MM.1S (cell line): ENCODE results near the gene KCTD2.
A peak's percentile ranks its signal among the peaks of the same experiment; 100 is the strongest.

Source experiments
- DNase-seq: peaks from one replicate; pipeline ENCODE4 v3.0.0-alpha.2; 2015
- H2AFZ ChIP-seq: fragments of 300-600 bp; sonication (generic); 2 replicates; pipeline ENCODE4 v1.6.0; 2016; ENCODE audit warnings: antibody characterized with exemption, low read length
- H3F3A ChIP-seq: fragments of 300-600 bp; sonication (generic); 2 replicates; pipeline ENCODE4 v1.6.1; 2016; ENCODE audit warnings: mild to moderate bottlenecking, antibody characterized with exemption, low read length, moderate library complexity, mixed read lengths; ENCODE audit not compliant: insufficient read depth
- H3K27ac ChIP-seq: fragments of 300-600 bp; sonication (generic); 2 replicates; pipeline ENCODE4 v1.5.1; 2016; ENCODE audit warnings: mild to moderate bottlenecking, low read length
- H3K27me3 ChIP-seq: fragments of 300-600 bp; sonication (generic); replicated peaks from 2 replicates; pipeline ENCODE4 v1.6.0; 2016; ENCODE audit warnings: low read length; ENCODE audit not compliant: insufficient read depth
- H3K36me3 ChIP-seq: fragments of 300-600 bp; sonication (generic); replicated peaks from 2 replicates; pipeline ENCODE4 v1.6.1; 2016; ENCODE audit warnings: mild to moderate bottlenecking, low read length, mixed read lengths; ENCODE audit not compliant: insufficient read depth
- H3K4me1 ChIP-seq: fragments of 300-600 bp; sonication (generic); 2 replicates; pipeline ENCODE4 v1.6.1; 2016; ENCODE audit warnings: low read length, mixed read lengths
- H3K4me2 ChIP-seq: fragments of 300-600 bp; sonication (generic); 2 replicates; pipeline ENCODE4 v1.6.0; 2016; ENCODE audit warnings: low read depth, low read length
- H3K4me3 ChIP-seq: fragments of 300-600 bp; sonication (generic); 2 replicates; pipeline ENCODE4 v1.5.1; 2016; ENCODE audit warnings: low read length, mixed read lengths
- H3K79me2 ChIP-seq: fragments of 300-600 bp; sonication (generic); 2 replicates; pipeline ENCODE4 v1.6.1; 2016; ENCODE audit warnings: mixed run types, low read length, mixed read lengths
- H3K9ac ChIP-seq: fragments of 300-600 bp; sonication (generic); 2 replicates; pipeline ENCODE4 v1.6.1; 2016; ENCODE audit warnings: low read length, mixed read lengths
- H3K9me2 ChIP-seq: fragments of 300-600 bp; sonication (generic); replicated peaks from 2 replicates; pipeline ENCODE4 v1.6.1; 2016; ENCODE audit warnings: mild to moderate bottlenecking, low read length, mixed read lengths; ENCODE audit not compliant: insufficient read depth
- H3K9me3 ChIP-seq: fragments of 300-600 bp; sonication (generic); replicated peaks from 2 replicates; pipeline ENCODE4 v1.6.1; 2016; ENCODE audit warnings: mild to moderate bottlenecking, low read length, mixed read lengths; ENCODE audit not compliant: insufficient read depth
- H4K20me1 ChIP-seq: fragments of 300-600 bp; sonication (generic); 2 replicates; pipeline ENCODE4 v1.6.1; 2016; ENCODE audit warnings: mild to moderate bottlenecking, low read length, moderate library complexity, mixed read lengths; ENCODE audit not compliant: insufficient read depth
- EZH2 ChIP-seq: fragments of 300-600 bp; sonication (generic); optimal IDR thresholded peaks from 2 replicates; pipeline ENCODE3; 2017; ENCODE audit warnings: low read depth, mild to moderate bottlenecking, antibody characterized with exemption, low read length, mixed read lengths
- EZH2phosphoT487 ChIP-seq: fragments of 300-600 bp; sonication (generic); IDR thresholded peaks from 2 replicates; pipeline ENCODE4 v1.6.1; 2018; ENCODE audit warnings: antibody characterized with exemption, low read length
- TF ChIP-seq, protein P1 (sequence below): fragments of 300-600 bp; sonication (generic); IDR thresholded peaks from 2 replicates; pipeline ENCODE4 v1.5.1; 2016; ENCODE audit warnings: antibody characterized with exemption, low read length, mixed read lengths

The KCTD2 gene

DNA sequence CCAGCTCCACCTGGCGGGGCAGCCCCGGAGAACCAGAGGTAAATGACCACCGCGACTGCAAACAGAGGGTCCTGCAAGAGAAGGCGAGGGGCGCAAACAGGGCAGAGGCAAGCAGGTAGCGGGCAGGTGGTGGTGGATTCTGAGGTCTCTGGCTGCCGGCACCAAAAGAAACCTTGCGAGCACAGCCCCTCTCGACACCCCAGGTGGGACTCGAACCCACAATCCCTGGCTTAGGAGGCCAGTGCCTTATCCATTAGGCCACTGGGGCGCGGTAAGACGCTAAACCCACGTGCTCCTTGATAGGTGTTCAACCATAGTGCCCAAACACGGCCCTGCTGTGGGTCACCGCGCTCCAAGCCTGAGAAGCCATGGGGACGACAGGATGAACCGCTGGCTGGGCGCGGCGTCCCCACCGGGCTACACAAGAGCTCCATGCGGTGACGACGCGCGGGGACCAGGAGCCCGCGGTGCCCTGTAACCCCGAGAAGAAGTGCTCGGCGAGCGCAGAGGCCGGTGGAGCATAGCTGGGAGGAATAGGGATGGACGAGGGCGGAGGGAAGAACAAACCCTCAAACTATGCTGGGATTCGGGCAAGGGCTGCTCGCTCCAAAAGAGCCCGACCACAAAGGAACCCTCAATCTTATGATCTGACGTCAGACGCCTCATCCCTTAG, 12.7 kb upstream of the KCTD2 start:
- Histone ChIP-seq H3K9ac (peak overlapping the region; percentile 70), H3K27me3 (no peaks in the 10 kb centered on the region; the same call in 1 of the 2 replicates), H3K27ac (peak overlapping the region; percentile 51; the same call in 1 of the 2 replicates), H3K79me2 (no peaks in the 10 kb centered on the region), H3K4me1 (0 out of 2 replicates have a peak, but pooled peaks cover 4% of the 10 kb centered on the region), H3K9me3 (no peaks in the 10 kb centered on the region), H3F3A (peaks cover 27% of the 10 kb centered on the region), H3K9me2 (no peaks in the 10 kb centered on the region), H3K4me3 (peak overlapping the region; percentile 73), H2AFZ (peak overlapping the region; percentile 73), H3K4me2 (peak overlapping the region; percentile 83), H4K20me1 (no peaks in the 10 kb centered on the region), H3K36me3 (no peaks in the 10 kb centered on the region)
- peak; percentile 89 for DNase-seq
- TF ChIP-seq, protein P1, sequence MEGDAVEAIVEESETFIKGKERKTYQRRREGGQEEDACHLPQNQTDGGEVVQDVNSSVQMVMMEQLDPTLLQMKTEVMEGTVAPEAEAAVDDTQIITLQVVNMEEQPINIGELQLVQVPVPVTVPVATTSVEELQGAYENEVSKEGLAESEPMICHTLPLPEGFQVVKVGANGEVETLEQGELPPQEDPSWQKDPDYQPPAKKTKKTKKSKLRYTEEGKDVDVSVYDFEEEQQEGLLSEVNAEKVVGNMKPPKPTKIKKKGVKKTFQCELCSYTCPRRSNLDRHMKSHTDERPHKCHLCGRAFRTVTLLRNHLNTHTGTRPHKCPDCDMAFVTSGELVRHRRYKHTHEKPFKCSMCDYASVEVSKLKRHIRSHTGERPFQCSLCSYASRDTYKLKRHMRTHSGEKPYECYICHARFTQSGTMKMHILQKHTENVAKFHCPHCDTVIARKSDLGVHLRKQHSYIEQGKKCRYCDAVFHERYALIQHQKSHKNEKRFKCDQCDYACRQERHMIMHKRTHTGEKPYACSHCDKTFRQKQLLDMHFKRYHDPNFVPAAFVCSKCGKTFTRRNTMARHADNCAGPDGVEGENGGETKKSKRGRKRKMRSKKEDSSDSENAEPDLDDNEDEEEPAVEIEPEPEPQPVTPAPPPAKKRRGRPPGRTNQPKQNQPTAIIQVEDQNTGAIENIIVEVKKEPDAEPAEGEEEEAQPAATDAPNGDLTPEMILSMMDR, result peak; percentile 14; the same call in 1 of the 2 replicates
- no peak for TF ChIP-seq EZH2phosphoT487
- no peak for TF ChIP-seq EZH2

DNA sequence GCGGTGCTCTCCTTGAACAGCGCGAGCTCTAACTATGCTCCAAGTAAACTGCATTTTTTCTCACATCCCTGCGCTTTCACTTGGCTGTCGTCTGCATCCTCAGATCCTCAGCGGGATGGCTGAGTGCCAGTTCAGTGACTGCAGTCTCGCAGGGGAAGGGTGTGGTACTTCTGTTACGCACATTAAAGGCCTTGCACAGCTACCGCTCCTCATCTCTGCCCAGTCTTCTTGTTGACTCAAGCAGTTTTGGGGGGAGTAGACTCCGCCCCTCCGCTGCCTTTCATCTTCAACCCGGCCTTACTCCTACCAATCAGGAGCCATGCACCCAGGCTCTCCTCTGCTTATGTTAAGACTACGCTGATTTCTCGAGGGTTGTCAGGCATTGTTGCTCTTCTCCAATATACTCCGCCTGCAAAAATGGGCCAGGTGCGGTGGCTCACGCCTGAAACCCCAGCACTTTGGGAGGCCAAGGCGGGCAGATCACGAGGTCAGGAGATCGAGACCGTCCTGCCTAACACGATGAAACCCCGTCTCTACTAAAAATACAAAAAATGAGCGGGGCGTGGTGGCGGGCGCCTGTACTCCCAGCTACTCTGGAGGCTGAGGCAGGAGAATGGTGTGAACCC, 10.3 kb upstream of the KCTD2 start:
- Histone ChIP-seq H3K4me1 (0 out of 2 replicates have a peak, but pooled peaks cover 4% of the 10 kb centered on the region), H3K9me3 (no peaks in the 10 kb centered on the region), H3K27me3 (no peaks in the 10 kb centered on the region), H3F3A (peaks cover 27% of the 10 kb centered on the region), H3K36me3 (no peaks in the 10 kb centered on the region), H2AFZ (no peak overlapping the region), H3K4me2 (no peak overlapping the region), H3K9ac (no peak overlapping the region), H4K20me1 (no peaks in the 10 kb centered on the region), H3K9me2 (no peaks in the 10 kb centered on the region), H3K79me2 (no peaks in the 10 kb centered on the region), H3K4me3 (no peak overlapping the region), H3K27ac (no peak overlapping the region)
- DNase-seq, result no peak
- TF ChIP-seq, protein P1, result no peak
- TF ChIP-seq EZH2, result no peak
- no peak for TF ChIP-seq EZH2phosphoT487

DNA sequence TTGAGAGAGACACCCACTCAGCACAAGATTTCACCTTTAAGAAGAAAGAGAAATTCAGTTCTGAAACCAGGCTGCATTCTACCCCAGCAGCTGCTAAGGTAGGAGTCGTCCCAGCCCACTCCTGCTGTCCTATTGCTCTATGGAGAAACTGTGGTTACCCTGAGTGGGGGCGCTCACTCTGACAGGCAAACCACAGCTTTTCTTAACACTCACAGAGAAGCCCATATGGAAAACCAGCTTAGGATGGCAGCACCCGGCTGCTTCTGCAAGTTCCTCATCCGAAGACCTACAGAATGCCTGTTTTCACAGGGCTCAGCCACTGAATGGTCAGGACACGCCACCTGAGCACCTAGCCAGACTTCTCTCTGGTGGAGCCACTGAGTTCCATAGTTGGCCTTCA, 7.8 kb upstream of the KCTD2 start:
- Histone ChIP-seq H3K9ac (no peak overlapping the region), H3K79me2 (no peaks in the 10 kb centered on the region), H3F3A (peaks cover 9% of the 10 kb centered on the region; the same call in 1 of the 2 replicates), H3K4me2 (no peak overlapping the region), H3K36me3 (no peaks in the 10 kb centered on the region), H2AFZ (no peak overlapping the region), H3K9me3 (no peaks in the 10 kb centered on the region), H3K27ac (no peak overlapping the region), H3K9me2 (no peaks in the 10 kb centered on the region), H4K20me1 (no peaks in the 10 kb centered on the region), H3K27me3 (no peaks in the 10 kb centered on the region), H3K4me1 (no peaks in the 10 kb centered on the region), H3K4me3 (no peak overlapping the region)
- no peak for DNase-seq
- TF ChIP-seq EZH2phosphoT487, result no peak
- TF ChIP-seq, protein P1, result no peak
- no peak for TF ChIP-seq EZH2
